HG02870 (cell line): ENCODE results near the gene HOXB4.

Experiments
- ATAC-seq: cut with Tn5 transposase; IDR thresholded peaks from one replicate; pipeline ENCODE4 v1.9.1; 2021; ENCODE audit warnings: mild to moderate bottlenecking, moderate library complexity; ENCODE audit not compliant: unreplicated experiment

HOXB4 gene

GRCh38 chr17:48561884-48562810 is 16.0 kb downstream of the HOXB4 start:
- ATAC-seq: no peak

DNA sequence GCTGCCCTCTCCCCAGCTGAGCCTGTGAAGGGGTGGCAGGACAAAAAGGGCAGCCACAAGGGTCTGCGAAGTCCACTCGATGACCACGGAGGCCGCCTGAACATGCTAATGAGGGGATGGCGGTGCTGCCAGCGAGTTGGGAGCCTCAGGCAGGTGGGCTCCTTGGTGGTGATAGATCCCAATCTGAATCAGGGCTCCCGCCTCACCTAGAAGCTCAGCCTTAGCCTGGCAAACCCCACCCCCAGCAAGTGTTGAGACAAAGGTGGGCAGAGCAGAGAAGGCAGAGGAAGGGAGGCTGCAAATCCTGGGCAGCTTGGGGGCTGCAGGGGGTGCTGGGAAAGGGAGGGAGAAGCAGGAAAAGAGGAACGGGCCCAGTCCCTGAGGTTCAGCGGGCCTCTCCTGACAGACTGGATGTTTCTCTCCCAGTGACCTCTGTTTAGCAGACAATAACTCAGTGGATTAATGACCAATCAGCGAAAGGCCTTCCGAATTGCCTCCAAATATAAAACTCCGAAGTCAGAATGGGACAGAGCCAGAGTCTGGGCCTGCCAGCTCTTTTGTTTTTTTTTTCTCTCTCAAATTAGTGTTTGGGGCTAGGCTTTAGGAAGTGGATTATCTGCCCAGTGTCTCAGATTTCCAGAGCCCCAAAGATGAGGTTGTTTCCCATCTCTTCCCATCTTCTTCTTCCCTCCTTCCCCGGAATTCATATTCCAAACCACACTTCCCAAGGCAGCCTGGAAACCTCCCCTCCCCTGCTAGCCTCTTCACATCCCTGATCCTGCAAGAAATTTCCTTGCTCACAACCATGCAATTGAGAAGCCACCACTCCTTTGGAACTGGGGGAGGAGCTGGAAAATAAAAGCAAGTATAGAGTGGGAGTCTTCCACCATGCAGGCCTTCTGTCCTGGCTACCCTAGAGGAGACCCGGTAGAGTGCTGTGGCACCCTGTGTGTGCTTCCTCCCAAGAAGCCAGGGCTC is 18.0 kb downstream of the HOXB4 start:
- no peak for ATAC-seq

DNA sequence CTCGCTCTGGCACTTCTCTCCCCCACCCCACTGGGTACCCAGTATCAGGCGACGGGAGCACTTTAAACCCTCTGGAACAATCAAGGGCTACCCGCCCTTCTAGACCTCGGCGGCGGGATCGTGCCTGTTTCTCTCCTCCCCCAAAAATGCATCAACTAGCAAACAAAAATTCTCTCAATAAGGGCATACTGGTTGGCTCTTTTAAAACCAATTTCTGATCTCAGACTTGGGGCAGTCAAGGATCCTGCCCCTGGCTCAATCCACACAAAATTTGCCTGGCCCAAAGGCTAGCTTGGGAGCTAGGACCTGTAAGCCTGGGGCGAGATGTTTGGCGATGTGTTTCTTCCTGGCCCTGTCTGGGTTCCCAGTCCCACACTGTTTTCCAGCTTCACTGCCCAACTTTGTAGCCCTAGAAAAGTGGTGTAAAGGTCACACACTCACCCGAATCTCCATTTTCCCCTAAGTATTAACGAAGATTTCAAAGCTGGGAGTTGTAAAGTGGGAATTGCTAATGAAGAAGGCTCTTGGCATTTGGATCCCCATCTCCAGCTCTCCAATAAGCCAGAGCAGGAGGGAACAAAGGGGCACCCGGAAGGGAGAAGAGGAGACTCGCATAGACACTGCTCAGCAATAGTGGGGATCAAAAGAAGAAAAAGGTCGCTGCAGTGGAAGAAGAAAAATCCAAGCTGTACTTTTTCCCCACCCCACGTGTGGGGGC is 18.9 kb downstream of the HOXB4 start:
- no peak for ATAC-seq

DNA sequence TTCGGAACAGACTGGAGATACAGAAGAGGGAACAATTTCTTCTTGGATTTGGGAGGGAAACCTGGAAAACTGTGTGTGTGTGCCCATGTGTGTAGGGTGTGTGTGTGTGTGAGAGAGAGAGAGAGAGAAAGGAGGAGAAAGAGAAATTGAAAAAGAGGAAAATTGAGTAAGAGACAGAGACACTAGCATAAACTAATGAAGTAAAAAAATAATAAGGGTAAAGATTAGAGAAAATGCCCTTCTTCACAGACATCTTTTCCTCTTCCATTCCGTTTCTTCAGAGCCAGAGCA is 19.4 kb downstream of the HOXB4 start:
- ATAC-seq: no peak

- ATAC-seq: no peak
Measured at GRCh38 chr17:48558057-48558830, 19.9 kb downstream of the HOXB4 start.

GRCh38 chr17:48556576-48557401 is 21.4 kb downstream of the HOXB4 start:
- ATAC-seq: no peak

GRCh38 chr17:48556229-48556575 is 21.9 kb downstream of the HOXB4 start:
- ATAC-seq: no peak

GRCh38 chr17:48555258-48556228 is 22.6 kb downstream of the HOXB4 start:
- no peak for ATAC-seq

GRCh38 chr17:48554412-48555257 is 23.5 kb downstream of the HOXB4 start:
- no peak for ATAC-seq

DNA sequence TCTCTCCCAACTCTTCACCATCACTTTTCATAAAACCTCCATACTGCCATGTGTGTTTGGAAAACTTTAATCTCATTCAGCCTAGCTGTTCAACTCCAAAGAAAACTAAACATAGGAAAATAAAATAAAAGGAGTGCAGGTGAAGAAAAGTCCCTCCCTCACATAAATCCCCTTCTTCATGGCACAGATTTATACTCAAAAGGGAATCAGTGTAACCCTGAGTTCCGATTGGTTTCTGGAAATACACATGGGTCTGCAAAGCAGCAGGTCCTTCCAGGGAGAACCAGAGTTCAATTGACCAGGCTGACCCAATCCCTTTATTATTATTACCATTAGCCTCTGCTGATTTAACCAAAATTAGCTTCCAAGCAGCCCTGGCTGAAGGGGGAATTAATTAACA is 24.3 kb downstream of the HOXB4 start:
- ATAC-seq: no peak

DNA sequence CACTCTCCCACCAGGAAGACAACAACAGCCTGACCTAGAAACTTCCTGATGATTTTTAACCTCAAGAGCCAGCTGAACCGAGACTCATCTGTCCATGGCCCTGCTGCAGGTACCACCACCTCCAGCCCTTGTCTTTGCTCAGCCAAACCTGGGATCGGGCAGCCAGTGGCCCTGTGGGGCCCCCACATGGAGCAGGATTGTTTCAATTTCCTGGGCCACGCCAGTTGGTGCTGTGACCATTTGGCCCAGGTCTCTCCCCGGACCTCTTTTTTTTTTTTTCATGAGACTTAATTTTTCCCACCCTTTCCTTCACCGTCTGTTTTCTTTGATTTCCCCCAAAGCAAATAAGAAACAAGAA is 25.0 kb downstream of the HOXB4 start:
- ATAC-seq: no peak

- ATAC-seq: no peak
Measured at GRCh38 chr17:48552466-48553189, 25.5 kb downstream of the HOXB4 start.

DNA sequence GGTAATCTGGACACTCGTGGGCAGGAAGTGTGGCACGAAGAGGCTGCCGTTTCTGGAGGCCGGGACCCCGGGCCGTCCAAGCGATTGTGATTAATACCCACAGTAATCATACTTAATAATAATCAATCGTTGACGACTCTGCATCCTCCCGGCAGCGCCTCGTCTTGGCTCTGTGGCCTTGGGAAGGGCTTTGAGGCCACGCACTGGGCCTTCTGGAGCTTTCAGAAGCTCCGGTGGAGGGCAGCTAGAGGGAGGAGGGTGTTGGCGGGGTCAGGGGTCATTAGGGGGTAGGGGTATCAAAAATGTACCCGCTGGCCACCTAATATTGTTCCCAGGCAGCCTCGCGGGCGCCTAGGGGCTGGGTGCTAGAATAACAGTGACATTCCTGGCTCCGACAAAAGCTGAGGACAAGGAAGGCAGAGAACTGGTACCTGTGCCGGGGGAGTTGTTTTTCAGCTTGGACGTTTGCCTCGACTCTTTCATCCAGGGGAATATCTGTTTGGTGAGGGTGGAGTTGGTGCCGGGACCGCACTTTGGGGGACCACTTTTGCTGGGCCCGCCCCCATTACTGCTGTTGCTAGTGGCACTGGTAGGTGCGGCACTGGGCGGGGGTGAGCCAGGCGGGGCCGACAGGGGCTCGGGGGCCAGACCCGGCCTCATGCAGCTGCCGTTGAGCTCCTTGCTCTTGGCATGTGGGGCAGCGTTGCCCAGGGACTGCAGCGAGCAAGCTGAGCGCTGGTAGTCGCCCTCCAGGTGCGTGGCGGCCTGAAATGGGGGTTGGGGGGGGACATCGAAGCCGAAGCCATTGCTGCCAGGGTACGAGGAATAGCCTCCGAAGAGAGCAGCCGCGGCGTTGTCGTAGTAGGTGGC is 26.3 kb downstream of the HOXB4 start:
- no peak for ATAC-seq

- ATAC-seq: no peak
Measured at GRCh38 chr17:48551214-48551555, 27.0 kb downstream of the HOXB4 start.

DNA sequence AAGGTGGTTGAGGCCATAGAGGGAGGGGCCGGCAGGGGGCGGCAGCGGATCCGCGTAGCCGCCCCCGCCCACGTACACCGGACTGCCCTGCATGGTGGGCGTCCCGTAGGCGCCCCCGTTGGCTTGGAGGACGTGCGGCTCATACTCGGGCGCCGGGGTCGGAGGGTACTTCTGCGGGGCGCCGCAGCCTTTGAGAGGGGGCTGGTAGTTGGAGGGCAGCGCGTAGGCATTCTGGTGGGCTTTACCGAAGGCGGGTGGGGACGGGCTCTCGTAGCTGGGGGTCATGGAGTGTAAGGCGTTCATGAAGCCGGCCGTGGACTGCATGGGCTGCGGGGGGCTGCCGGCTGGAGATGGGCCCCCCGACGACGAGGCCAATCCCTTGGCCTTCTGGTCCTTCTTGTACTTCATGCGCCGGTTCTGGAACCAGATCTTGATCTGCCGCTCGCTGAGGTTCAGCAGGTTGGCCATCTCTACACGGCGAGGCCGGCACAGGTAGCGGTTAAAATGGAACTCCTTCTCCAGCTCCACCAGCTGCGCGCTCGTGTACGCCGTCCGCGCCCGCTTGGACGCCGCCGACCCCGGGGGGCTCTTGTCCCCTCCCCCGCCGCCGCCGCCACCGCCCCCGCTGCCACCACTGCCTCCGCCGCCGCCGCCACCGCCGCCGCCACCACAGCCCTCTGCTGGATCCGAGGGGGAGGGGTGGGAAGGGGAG is 27.5 kb downstream of the HOXB4 start:
- ATAC-seq: no peak
